Stimulated activated CD4-positive, alpha-beta T cell treated with anti-CD3 and anti-CD28 coated beads, Interleukin-15, amount 100 ng/mL, for 1 hour (primary cell): ENCODE results near the gene OR8B8.
"Not testable (repeated sequence)": the region's sequence is repeated elsewhere in the genome, so short reads cannot be mapped to it uniquely, and the experiment has no call there.

Source experiments
- DNase-seq, 2 donors: peaks; one replicate each; pipeline ENCODE4 v3.0.0-alpha.2; 2020; ENCODE audit warnings: low read depth in 1 of 2, low spot score in 1 of 2

OR8B8 gene

DNA sequence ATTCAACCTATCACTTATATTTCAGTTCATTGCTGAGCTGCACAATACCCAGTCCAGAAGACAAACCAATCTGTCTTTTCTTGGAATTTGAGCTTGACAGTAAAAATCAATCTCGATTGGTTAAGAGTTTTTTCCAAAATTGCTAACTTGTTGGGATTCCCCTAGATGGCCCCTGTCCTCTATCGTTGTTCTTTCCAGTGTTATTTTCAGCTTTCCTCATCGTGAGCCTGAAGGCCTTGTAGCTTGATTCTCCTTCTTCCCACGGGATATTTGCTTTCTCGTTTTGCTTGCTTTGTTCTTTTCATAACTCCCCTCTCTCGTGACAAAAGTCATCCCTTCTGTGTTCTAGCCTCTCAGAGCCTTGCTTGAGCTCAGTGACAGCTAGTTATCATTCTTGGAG, 3.1 kb downstream of the OR8B8 start:
- DNase-seq, result no peak

DNA sequence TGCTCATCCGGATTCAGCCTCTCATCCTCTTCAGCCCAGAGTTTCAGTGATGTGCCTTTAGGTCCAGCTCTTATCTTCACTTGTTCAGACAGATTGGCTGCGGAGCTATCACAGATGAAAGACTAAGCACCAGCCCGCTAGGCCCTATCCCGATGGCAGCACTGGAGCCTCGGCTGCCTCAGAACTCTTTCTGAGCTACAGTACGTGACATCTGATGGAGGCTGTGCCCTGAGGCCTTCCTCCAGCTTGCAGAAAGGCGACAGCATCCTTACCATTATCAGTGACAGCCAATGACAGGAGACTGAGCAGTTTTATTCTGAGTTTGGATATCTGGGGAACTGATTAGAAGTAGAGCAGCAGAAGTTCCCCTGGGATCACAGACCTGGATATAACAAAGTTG, 4.0 kb downstream of the OR8B8 start:
- DNase-seq, result no peak

DNA sequence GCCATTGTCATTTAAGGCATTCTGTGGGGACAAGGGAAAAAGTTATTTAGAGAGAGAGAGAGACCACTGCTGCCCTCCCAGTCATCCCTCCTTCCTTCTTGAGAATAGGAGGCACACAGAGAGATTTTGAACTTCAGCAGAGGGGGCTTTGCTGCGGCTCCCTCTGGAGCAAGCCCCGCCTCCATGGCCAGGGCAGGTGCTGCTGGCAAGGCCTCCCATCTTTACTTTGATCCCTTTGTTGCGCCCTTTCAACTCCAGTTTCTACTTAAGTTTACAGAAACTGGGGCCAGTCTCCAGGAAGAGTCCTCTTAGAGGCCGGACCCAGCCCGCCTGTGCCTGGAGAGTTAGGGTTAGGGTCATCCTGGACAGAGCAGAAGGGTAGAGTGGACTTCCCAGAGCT, 4.4 kb downstream of the OR8B8 start:
- no peak for DNase-seq

DNA sequence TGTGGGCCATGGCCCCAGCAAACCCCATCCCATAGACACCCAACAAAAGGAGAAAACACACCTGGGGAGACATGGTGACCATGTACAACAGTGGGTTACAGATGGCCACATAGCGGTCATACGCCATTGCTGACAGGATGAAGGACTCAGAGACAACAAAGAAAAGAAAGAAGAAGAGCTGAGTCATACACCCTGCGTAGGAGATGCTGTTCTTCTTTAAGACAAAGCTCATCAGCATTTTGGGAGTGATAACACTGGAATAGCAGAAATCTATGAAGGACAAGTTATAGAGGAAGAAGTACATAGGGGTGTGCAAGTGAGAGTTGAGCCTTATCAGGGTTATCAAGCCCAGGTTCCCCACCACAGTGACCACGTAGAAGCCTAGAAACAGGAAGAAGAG, 4.9 kb downstream of the OR8B8 start:
- no peak for DNase-seq

DNA sequence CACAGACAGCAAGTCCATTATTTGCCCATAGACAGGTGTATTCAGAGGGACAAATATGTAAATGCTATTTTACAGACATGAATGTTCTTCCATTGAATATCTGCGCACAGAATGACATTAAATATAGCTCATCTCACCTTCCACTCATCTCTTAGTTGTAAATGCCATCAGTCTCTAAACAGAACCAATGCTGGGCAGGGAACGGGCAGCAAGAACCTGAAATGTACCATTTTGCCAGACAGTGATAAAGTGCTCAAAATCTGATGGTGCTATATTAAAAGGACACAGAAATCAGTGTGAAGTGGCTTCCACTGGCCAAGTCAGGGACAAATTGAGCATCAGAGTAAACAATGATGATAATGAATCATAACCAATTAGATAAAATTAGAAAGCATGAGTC, 10.8 kb downstream of the OR8B8 start:
- DNase-seq, result no peak

DNA sequence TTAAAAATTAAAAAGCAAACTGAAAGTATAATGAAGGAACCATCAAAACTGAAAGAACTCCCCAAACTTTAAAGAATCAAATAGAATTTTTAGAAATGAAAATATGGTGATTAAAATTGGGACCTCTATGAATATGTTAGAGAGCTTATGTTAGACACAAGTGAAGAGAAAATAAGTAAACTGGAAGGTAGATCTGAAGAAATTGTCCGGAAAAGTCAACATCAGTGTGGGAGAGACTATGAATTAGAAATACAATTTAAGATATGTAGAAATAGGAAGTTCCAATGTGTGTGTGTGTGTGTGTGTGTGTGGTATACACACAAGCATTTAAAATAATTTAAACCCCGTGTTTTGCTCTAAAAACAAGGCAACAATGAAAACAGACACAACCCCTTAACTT, 15.9 kb downstream of the OR8B8 start:
- no peak for DNase-seq

DNA sequence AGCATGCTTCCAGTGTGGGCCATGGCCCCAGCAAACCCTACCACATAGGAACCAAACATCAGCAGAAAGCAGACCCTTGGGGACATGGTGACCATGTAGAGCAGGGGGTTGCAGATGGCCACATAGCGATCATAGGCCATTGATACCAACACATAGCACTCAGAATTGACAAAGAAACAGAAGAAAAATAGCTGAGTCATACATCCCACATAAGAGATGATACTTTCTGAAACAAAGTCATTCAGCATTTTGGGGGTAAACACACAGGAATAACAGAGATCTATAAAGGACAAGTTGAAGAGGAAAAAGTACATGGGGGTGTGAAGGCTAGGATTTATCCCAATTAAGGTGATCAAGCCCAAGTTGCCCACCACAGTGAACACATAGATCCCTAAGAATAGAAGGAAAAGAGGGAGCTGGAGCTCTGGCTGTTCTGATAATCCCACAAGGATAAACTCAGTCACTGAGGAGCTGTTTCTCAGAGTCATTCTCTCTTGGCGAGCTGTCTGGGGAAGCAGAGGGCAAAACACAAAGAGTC, 21.0 kb downstream of the OR8B8 start, which contains the start of gene OR8B4:
OR8B4 (minus strand) TSS at position 488 of the 538 bp plus-strand sequence; CDS start at position 488, 0 bp downstream.
- DNase-seq, result no peak

DNA sequence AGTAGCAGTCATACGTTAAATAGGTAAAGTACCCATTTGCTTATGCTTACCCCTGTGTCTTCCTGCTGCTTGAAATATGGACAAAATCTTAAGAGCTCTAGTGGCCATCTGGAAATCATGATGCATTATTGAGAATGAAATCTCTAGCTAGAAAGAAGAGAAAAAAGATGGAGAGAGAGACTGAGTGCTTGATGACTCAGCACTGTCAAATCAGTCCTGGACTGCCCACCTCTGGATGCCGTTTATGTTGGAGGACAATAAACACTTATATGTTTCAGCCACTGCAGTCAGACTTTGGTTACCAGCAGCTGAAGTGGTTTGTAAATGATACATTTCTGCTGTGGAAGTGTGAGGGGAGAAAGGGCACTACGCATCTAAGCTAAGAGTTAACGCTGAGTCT, 24.5 kb downstream of the OR8B8 start:
- no peak for DNase-seq

DNA sequence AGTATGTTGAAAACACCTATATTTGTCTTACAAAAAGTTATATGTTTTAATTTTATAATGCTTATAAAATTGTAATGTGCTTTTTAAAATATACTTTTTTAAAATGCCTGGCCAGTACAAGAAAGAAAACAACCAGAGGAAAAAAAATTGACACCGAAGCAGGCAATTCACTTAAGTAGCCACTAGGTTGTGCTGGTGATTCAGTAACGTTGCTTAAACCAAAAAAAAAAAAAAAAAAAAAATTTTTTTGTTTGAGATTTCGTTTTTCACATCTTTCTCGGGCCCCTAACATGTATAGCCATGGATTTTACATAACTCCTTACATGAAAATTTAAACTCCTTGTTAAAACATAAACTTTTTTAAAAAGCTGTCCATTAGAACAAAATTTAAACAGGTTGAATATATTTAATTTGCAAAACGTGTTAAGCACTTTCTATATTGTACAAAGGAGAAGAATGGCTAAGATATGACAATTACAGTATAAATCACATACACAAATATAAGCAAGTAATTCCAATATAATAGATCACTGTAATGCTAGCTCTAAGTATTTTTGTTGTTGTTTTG, 30.1 kb downstream of the OR8B8 start:
- DNase-seq, result no peak

DNA sequence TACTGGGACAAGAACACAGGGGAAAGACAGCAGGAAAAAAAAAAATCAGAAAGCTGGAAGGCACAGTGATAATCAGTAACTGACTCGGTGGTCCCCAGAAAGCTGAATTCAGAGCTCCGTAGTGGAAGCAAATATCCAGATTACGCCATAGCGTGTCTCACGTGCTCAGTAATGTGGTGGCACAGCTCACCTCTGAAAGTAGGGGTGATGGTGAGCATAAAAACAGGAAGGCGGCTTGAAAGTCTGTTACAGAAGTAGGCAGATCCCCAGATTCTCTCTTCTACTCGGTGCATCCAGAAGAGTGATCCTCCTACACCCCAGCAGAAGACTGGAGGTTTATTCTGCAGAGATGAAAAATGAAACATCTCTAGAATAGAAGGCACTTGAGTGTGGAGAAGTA, 35.6 kb downstream of the OR8B8 start:
- DNase-seq, result no peak

DNA sequence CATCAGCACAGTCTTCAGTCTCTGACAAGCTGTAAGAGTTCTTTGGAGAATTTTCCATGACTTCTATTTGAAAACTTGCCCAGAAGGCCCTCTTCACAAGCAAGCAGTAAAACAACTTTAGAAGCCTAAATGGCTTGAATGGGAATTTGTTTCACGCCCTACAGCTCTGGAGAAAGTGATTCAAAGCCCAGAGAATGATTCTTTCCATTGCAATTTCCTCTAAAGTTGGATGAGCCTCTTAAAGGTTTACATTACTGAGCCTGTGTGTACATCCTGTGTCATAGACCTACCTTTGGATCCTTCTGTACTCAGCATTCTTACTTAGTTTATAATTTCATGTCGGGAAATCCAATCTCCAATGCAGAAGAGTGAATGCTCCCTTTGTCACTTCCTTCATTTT, 39.9 kb downstream of the OR8B8 start:
- no peak for DNase-seq

DNA sequence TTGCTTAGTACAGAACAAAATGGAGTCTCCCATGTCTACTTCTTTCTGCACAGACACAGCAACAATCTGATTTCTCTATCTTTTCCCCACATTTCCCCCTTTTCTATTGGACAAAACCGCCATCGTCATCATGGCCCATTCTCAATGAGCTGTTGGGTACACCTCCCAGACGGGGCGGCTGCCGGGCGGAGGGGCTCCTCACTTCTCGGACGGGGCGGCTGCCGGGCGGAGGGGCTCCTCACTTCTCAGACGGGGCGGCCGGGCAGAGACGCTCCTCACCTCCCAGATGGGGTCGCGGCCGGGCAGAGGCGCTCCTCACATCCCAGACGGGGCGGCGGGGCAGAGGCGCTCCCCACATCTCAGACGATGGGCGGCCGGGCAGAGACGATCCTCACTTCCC, 42.3 kb downstream of the OR8B8 start:
- DNase-seq, result not testable (repeated sequence)

DNA sequence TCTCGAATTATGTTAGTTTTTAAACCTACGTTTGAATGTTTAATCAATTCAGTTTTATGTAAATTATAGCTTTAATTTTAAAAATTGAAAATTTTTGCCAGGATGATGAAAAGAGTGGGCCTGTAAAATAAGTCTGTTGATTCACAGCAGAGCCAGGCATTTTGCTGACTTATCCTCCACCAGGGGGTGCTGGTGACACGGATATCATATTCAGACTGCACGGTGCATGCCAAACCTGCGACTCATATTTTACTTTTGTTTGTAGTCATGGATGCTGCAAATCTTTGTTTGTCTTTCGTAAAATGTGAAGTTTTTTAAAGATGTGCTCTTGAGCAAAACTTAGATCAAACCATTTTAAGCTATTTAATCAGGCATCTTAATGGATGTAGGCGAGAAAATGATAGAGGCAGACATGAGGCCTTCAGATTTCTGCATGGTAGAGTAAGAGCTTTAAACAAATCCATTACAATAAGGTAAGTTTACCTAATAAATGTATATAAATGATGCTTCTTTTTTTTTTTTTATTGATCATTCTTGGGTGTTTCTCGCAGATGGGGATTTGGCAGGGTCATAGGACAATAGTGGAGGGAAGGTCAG, 43.1 kb downstream of the OR8B8 start:
- DNase-seq, result no peak

DNA sequence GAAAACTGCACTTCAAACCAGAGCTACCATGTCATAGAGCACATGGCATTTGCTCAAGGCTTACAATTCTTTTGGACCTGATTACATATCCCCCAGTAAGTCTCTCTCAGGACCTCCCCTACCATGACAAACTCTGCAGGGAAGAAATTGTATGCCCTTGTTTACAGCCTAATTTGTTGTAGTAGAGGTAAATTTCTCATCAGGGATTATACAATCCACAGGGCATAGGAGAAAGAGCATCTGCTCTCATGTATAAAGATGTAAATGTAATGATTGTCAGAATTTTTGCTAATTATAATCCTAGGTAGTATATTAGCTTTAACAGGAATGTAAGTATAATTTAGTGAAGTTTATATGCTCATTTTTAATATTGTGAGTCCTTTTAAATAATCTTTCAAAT, 46.6 kb downstream of the OR8B8 start, which contains the start of gene OR8B3:
OR8B3 (minus strand) TSS at position 101 of the 400 bp plus-strand sequence. CDS start 1,673 bp downstream, outside the sequence.
- DNase-seq, result no peak

DNA sequence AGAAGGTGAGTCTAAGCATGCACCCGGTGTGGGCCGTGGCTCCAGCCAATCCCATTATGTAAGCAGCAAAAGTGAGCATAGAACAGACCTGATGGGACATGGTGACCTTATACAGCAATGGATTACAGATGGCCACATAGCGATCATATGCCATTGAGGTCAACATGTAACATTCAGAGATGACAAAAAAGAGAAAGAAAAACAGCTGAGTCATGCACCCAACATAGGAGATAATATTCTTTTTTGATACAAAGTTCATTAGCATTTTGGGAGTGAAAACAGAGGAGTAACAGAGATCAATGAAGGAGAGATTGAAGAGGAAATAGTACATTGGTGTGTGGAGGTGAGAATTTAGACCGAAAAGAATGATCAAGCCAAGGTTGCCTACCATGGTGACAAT, 48.6 kb downstream of the OR8B8 start:
- not testable (repeated sequence) for DNase-seq

DNA sequence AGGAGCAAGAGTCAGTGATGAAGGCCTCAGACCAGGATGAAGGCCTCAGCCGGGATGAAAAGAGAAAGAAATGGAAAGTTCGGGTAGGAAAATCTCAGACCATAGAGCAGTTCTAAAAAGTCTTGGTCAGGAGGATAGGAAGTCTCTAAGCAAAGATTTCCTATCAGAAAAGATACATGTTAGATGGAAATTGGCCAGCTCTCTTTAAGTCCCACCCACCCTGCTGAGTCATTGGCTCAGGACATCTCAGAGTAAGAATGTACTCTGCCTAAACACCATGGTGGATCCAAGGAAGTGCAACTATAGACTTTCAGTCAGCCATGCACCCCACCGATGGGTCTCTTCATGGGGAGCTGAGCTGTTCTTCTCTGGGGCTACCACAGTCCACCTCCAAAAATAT, 51.1 kb downstream of the OR8B8 start:
- no peak for DNase-seq
